Inferior parietal cortex (tissue), 1 donor: ENCODE data around the gene FBXO34.
"Not testable (repeated sequence)": the region's sequence is repeated elsewhere in the genome, so short reads cannot be mapped to it uniquely, and the experiment has no call there.

ENCODE experiments used
- DNase-seq: peaks from one replicate; pipeline ENCODE4 v3.0.0-alpha.2; 2016; ENCODE audit errors: extremely low spot score

Gene FBXO34

GRCh38 chr14:55381561-55381960 lies 110.3 kb downstream of the FBXO34 start:
- no peak for DNase-seq

GRCh38 chr14:55382483-55382882 lies 111.3 kb downstream of the FBXO34 start:
- no peak for DNase-seq

- not testable (repeated sequence) for DNase-seq
These were observed 111.8 kb downstream of the FBXO34 start for GRCh38 chr14:55383056-55383466.

- DNase-seq = peak; percentile 32
These were observed 112.4 kb downstream of the FBXO34 start for GRCh38 chr14:55383541-55384140.

- DNase-seq = no peak
These were observed 113.3 kb downstream of the FBXO34 start for GRCh38 chr14:55384536-55384935.

GRCh38 chr14:55386037-55386808 lies 115.0 kb downstream of the FBXO34 start:
- DNase-seq = no peak

GRCh38 chr14:55387121-55387520 lies 115.9 kb downstream of the FBXO34 start:
- DNase-seq = no peak

- no peak for DNase-seq
These were observed 116.9 kb downstream of the FBXO34 start for GRCh38 chr14:55388160-55388559.

- DNase-seq = peak; percentile 28
These were observed 118.1 kb downstream of the FBXO34 start for GRCh38 chr14:55389330-55389729.

GRCh38 chr14:55398679-55399078 lies 127.5 kb downstream of the FBXO34 start:
- no peak for DNase-seq

- DNase-seq = no peak
These were observed 128.0 kb downstream of the FBXO34 start for GRCh38 chr14:55399183-55399582.

- no peak for DNase-seq
These were observed 128.6 kb downstream of the FBXO34 start for GRCh38 chr14:55399852-55400251.

- no peak for DNase-seq
These were observed 130.5 kb downstream of the FBXO34 start for GRCh38 chr14:55401751-55402150.
